ENCODE data around the gene INSIG1.

Gene INSIG1

GRCh38 chr7:155252444-155252887 lies 45.2 kb upstream of the INSIG1 start:
- peaks cover 32% of the 10 kb centered on the region for H3K27me3 ChIP-seq (ENCODE audit: insufficient read depth, low read length)
- H4K20me1 ChIP-seq (ENCODE audit: insufficient read depth, low read length), result no peaks in the 10 kb centered on the region
- H3K4me3 ChIP-seq (ENCODE audit: low read depth, low read length, poor library complexity, severe bottlenecking), result no peak overlapping the region
- H3K36me3 ChIP-seq (ENCODE audit: insufficient read depth, low read length), result no peaks in the 10 kb centered on the region
- no peak overlapping the region for H3K4me2 ChIP-seq (ENCODE audit: low read length)
- H3F3A ChIP-seq (ENCODE audit: insufficient read depth, low read length), result no peaks in the 10 kb centered on the region
- peak; percentile 22; the same call in 1 of the 2 replicates for TF ChIP-seq CTCF (IDR thresholded peaks at IDR 0.05; ENCODE audit: low read length)
- no peak for TF ChIP-seq EZH2 (IDR thresholded peaks at IDR 0.05; ENCODE audit: borderline replicate concordance, low read length)
- no peaks in the 10 kb centered on the region for H3K9me3 ChIP-seq (ENCODE audit: low read length)
- no peaks in the 10 kb centered on the region for H3K9me2 ChIP-seq (ENCODE audit: low read depth, low read length)
- H2AFZ ChIP-seq (ENCODE audit: low read length), result no peak overlapping the region
- no peak overlapping the region for H3K9ac ChIP-seq (ENCODE audit: low read length)
- no peaks in the 10 kb centered on the region for H3K4me1 ChIP-seq (ENCODE audit: insufficient read depth, low read length, severe bottlenecking)
- H3K79me2 ChIP-seq (ENCODE audit: insufficient read depth, low read length), result no peaks in the 10 kb centered on the region
- H3K27ac ChIP-seq (ENCODE audit: low read depth, low read length, poor library complexity, severe bottlenecking), result no peak overlapping the region

- Histone ChIP-seq H3F3A (ENCODE audit: insufficient read depth, low read length) (no peaks in the 10 kb centered on the region), H3K9me3 (ENCODE audit: low read length) (no peaks in the 10 kb centered on the region), H3K4me1 (ENCODE audit: insufficient read depth, low read length, severe bottlenecking) (no peaks in the 10 kb centered on the region), H3K9me2 (ENCODE audit: low read depth, low read length) (no peaks in the 10 kb centered on the region), H4K20me1 (ENCODE audit: insufficient read depth, low read length) (no peaks in the 10 kb centered on the region), H3K4me3 (ENCODE audit: low read depth, low read length, poor library complexity, severe bottlenecking) (no peak overlapping the region), H3K36me3 (ENCODE audit: insufficient read depth, low read length) (no peaks in the 10 kb centered on the region), H3K27ac (ENCODE audit: low read depth, low read length, poor library complexity, severe bottlenecking) (no peak overlapping the region), H3K27me3 (ENCODE audit: insufficient read depth, low read length) (peaks cover 32% of the 10 kb centered on the region), H3K9ac (ENCODE audit: low read length) (no peak overlapping the region), H3K4me2 (ENCODE audit: low read length) (no peak overlapping the region), H3K79me2 (ENCODE audit: insufficient read depth, low read length) (no peaks in the 10 kb centered on the region), H2AFZ (ENCODE audit: low read length) (no peak overlapping the region)
- TF ChIP-seq EZH2 (IDR thresholded peaks at IDR 0.05; ENCODE audit: borderline replicate concordance, low read length), result no peak
- TF ChIP-seq CTCF (IDR thresholded peaks at IDR 0.05; ENCODE audit: low read length), result no peak
Observed at GRCh38 chr7:155252892-155253501, 44.7 kb upstream of the INSIG1 start.

- Histone ChIP-seq H3K27ac (ENCODE audit: low read depth, low read length, poor library complexity, severe bottlenecking) (no peak overlapping the region), H3K4me1 (ENCODE audit: insufficient read depth, low read length, severe bottlenecking) (no peaks in the 10 kb centered on the region), H2AFZ (ENCODE audit: low read length) (no peak overlapping the region), H3K4me2 (ENCODE audit: low read length) (no peak overlapping the region), H3K79me2 (ENCODE audit: insufficient read depth, low read length) (no peaks in the 10 kb centered on the region), H3K9me2 (ENCODE audit: low read depth, low read length) (no peaks in the 10 kb centered on the region), H4K20me1 (ENCODE audit: insufficient read depth, low read length) (no peaks in the 10 kb centered on the region), H3K9me3 (ENCODE audit: low read length) (no peaks in the 10 kb centered on the region), H3K4me3 (ENCODE audit: low read depth, low read length, poor library complexity, severe bottlenecking) (no peak overlapping the region), H3K27me3 (ENCODE audit: insufficient read depth, low read length) (peaks cover 26% of the 10 kb centered on the region), H3F3A (ENCODE audit: insufficient read depth, low read length) (no peaks in the 10 kb centered on the region), H3K36me3 (ENCODE audit: insufficient read depth, low read length) (no peaks in the 10 kb centered on the region), H3K9ac (ENCODE audit: low read length) (no peak overlapping the region)
- TF ChIP-seq CTCF (IDR thresholded peaks at IDR 0.05; ENCODE audit: low read length), result no peak
- no peak for TF ChIP-seq EZH2 (IDR thresholded peaks at IDR 0.05; ENCODE audit: borderline replicate concordance, low read length)
Observed at GRCh38 chr7:155254018-155254417, 43.7 kb upstream of the INSIG1 start.
